Natural killer cell (primary cell): ENCODE measurements around the gene ANKRD17. TPM values are rescaled to one million over a fixed set of nuclear protein-coding genes. Genes with fewer than 3 reads are reported as not detected.

Source experiments
- ATAC-seq, 3 donors: fragments of 150-1000 bp in 2 of 3; fragments of 200-7000 bp in 1 of 3; cut with Tn5 transposase; 1 replicate in 1 of 3; 2 replicates in 2 of 3; pipeline ENCODE4 v1.10.0; 2021; ENCODE audit warnings: mild to moderate bottlenecking in 2 of 3, moderate library complexity in 2 of 3
- DNase-seq, 2 donors: peaks; one replicate each; pipeline versions ENCODE4 v3.0.0 to v3.0.0-alpha.2; 2013 to 2021; ENCODE audit warnings: mixed read lengths in 1 of 2
- H3K27ac ChIP-seq: one replicate; pipeline ENCODE4 v1.5.1; 2013; ENCODE audit warnings: mild to moderate bottlenecking, low read length
- H3K27me3 ChIP-seq: one replicate; pipeline ENCODE4 v1.6.1; 2013; ENCODE audit warnings: low read length; ENCODE audit not compliant: control insufficient read depth, insufficient read depth
- H3K36me3 ChIP-seq: one replicate; pipeline ENCODE4 v1.6.1; 2013; ENCODE audit warnings: low read length; ENCODE audit not compliant: control insufficient read depth, insufficient read depth
- H3K4me1 ChIP-seq: one replicate; pipeline ENCODE4 v1.6.1; 2013; ENCODE audit warnings: low read length; ENCODE audit not compliant: control insufficient read depth, insufficient read depth
- H3K4me3 ChIP-seq: one replicate; pipeline ENCODE4 v1.5.1; 2013; ENCODE audit warnings: low read length
- H3K9me3 ChIP-seq: one replicate; pipeline ENCODE4 v1.6.1; 2013; ENCODE audit warnings: low read length; ENCODE audit not compliant: control insufficient read depth, insufficient read depth
- H3K27ac Mint-ChIP-seq, 2 donors: one replicate each; pipeline ENCODE4 v1.8.0; 2022; ENCODE audit warnings: mild to moderate bottlenecking in 2 of 2, mixed read lengths in 2 of 2, moderate library complexity in 1 of 2
- H3K27me3 Mint-ChIP-seq, 2 donors: one replicate each; pipeline ENCODE4 v1.8.0; 2022; ENCODE audit warnings: low read depth in 2 of 2, mixed read lengths in 2 of 2
- H3K36me3 Mint-ChIP-seq: one replicate; pipeline ENCODE4 v1.8.0; 2022; ENCODE audit warnings: mixed read lengths
- H3K4me1 Mint-ChIP-seq, 2 donors: one replicate each; pipeline ENCODE4 v1.8.0; 2022; ENCODE audit warnings: mixed read lengths in 2 of 2
- H3K4me3 Mint-ChIP-seq: one replicate; pipeline ENCODE4 v1.8.0; 2022; ENCODE audit warnings: mild to moderate bottlenecking, moderate library complexity, mixed read lengths
- H3K9me3 Mint-ChIP-seq, 2 donors: one replicate each; pipeline ENCODE4 v1.8.0; 2022; ENCODE audit warnings: mixed read lengths in 2 of 2
- WGBS: methylation state at CpG from one replicate; pipeline ENCODE4 v1.1.7; 2013; ENCODE audit warnings: missing lambda C conversion rate; ENCODE audit not compliant: insufficient coverage; 5-methylcytosine and 5-hydroxymethylcytosine counted together
- intact Hi-C: fragments of 100-400 bp; cut with micrococcal nuclease; formaldehyde crosslinking; loops from one replicate; pipeline ENCODE4 v1.14.2; 2022
- total RNA-seq, 4 donors: library from RNA; stranded (reverse); fragments of 120-200 nt in 1 of 4; gene quantifications; one replicate each; pipeline versions ENCODE4 v1.2.3 to v1.2.4, GENCODE V29; 2013 to 2022
- TF ChIP-seq, protein P1 (sequence below): fragments of 200-600 bp; IDR thresholded peaks from one replicate; pipeline ENCODE4 v1.8.0; 2022; ENCODE audit warnings: antibody characterized with exemption

Gene ANKRD17
- total RNA-seq, 3 donors from 2014 or later (not counting 1 experiment from before 2014, with no cell fraction given) = 51.8 to 70.2 (median 63.0) TPM

DNA sequence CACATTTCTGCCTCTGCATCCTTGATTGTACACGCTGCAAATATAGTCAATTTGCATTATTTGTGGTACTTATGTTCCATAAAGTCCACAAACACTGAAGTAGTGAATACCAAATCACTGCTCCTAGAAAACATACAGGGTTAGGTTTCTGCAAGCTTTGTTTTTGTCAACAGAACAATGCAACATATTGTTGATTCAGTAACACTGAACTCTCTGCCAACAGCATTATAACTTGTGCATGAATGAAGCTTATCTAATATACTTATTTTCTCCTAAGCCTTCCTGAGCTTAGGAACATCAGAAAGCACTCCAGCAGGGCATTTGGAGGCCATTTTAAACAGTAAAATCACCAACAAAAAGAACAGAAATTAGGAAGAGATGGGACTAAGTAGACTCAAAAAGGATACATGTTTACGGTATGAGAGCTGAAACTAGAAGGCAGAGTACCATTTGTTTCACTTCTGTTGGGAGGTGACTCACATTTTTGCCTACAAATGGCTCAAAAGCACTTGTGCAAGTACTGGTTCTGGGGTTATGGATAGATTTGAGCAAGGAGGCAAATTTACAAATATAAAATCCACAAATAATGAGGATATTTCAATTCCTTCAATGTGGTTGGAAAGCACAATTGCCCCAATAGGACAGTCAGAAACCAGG is 203.2 kb downstream of the ANKRD17 start:
- Mint-ChIP-seq H3K27me3 (no peaks in the 10 kb centered on the region), H3K4me1 (no peaks in the 10 kb centered on the region), H3K4me3 (no peak overlapping the region), H3K36me3 (peaks cover 8% of the 10 kb centered on the region), H3K27ac (peak overlapping the region in 1 of 2 donors; percentile 60), H3K9me3 (no peaks in the 10 kb centered on the region)
- TF ChIP-seq, protein P1, sequence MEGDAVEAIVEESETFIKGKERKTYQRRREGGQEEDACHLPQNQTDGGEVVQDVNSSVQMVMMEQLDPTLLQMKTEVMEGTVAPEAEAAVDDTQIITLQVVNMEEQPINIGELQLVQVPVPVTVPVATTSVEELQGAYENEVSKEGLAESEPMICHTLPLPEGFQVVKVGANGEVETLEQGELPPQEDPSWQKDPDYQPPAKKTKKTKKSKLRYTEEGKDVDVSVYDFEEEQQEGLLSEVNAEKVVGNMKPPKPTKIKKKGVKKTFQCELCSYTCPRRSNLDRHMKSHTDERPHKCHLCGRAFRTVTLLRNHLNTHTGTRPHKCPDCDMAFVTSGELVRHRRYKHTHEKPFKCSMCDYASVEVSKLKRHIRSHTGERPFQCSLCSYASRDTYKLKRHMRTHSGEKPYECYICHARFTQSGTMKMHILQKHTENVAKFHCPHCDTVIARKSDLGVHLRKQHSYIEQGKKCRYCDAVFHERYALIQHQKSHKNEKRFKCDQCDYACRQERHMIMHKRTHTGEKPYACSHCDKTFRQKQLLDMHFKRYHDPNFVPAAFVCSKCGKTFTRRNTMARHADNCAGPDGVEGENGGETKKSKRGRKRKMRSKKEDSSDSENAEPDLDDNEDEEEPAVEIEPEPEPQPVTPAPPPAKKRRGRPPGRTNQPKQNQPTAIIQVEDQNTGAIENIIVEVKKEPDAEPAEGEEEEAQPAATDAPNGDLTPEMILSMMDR = no peak
- WGBS = 90% methylated on average over 2 of the region's 2 CpGs
- H3K9me3 ChIP-seq = no peaks in the 10 kb centered on the region
- no peak for ATAC-seq
- no peak for DNase-seq
- H3K4me1 ChIP-seq = no peaks in the 10 kb centered on the region
- H3K36me3 ChIP-seq = peaks cover 53% of the 10 kb centered on the region
- no peak overlapping the region for H3K27ac ChIP-seq
- H3K27me3 ChIP-seq = no peaks in the 10 kb centered on the region
- no peak overlapping the region for H3K4me3 ChIP-seq
- intact Hi-C loops = no loop called here

DNA sequence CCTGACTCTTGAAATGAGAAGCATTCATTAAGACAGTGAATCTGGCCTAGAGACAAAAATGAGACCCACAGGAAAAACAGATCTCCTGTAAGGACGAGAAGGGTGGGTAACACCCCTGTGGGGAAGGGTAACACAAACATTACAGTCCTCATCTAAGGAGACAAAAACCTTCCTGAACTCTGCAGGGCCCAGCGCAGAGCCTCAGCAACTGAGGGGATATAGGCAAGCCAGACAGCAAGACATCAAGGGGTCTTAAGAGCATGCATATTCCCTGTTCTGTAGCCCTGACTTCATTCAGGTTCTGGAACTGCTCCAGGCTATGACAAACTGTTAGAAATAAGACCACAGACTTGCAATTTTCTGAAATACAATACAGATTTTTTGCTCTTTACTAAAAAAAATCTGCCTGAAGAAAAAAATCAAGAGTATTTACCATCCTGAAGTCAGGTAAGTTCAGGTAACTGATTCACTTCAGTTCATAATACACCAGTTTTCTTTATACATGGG is 204.6 kb downstream of the ANKRD17 start:
- Histone ChIP-seq H3K27ac (no peak overlapping the region), H3K4me3 (no peak overlapping the region), H3K9me3 (no peaks in the 10 kb centered on the region), H3K36me3 (peaks cover 41% of the 10 kb centered on the region), H3K4me1 (no peaks in the 10 kb centered on the region), H3K27me3 (no peaks in the 10 kb centered on the region)
- TF ChIP-seq, protein P1 = no peak
- peaks cover 8% of the 10 kb centered on the region for H3K36me3 Mint-ChIP-seq
- intact Hi-C loops = no loop called here
- no peaks in the 10 kb centered on the region for H3K9me3 Mint-ChIP-seq
- no peaks in the 10 kb centered on the region for H3K27me3 Mint-ChIP-seq
- no peak for DNase-seq
- peak overlapping the region in 1 of 2 donors; percentile 56 for H3K27ac Mint-ChIP-seq
- no peak overlapping the region for H3K4me3 Mint-ChIP-seq
- H3K4me1 Mint-ChIP-seq = no peaks in the 10 kb centered on the region
- 100% methylated on average over 1 of the region's 2 CpGs for WGBS
- ATAC-seq = no peak

DNA sequence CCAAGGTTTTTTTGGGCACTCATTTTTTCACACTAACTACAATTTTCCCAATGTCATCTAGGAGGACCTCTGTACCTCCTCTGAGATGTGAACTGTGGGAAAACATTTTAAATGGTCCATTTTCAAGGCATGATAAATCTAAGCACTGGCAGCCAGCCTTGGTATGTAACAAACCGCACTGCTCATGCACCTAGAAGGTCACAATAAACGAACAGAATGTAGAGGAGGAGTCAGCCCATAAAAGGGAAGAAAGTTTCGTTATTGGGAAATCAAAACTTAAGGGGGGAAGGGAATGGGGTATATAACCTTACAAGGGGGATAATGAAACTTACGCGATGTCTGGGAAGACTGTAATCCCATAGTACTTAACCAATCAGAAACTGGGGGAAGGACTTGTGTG is 205.5 kb downstream of the ANKRD17 start:
- Mint-ChIP-seq H3K4me1 (no peaks in the 10 kb centered on the region), H3K4me3 (no peak overlapping the region), H3K36me3 (peaks cover 8% of the 10 kb centered on the region), H3K9me3 (no peaks in the 10 kb centered on the region), H3K27ac (no peak overlapping the region), H3K27me3 (no peaks in the 10 kb centered on the region)
- H3K27ac ChIP-seq = no peak overlapping the region
- H3K27me3 ChIP-seq = no peaks in the 10 kb centered on the region
- TF ChIP-seq, protein P1 = no peak
- H3K9me3 ChIP-seq = no peaks in the 10 kb centered on the region
- 92% methylated on average over 5 of the region's 5 CpGs for WGBS
- no peak overlapping the region for H3K4me3 ChIP-seq
- intact Hi-C loops = no loop called here
- no peak for DNase-seq
- no peak for ATAC-seq
- H3K4me1 ChIP-seq = no peaks in the 10 kb centered on the region
- H3K36me3 ChIP-seq = peaks cover 32% of the 10 kb centered on the region

DNA sequence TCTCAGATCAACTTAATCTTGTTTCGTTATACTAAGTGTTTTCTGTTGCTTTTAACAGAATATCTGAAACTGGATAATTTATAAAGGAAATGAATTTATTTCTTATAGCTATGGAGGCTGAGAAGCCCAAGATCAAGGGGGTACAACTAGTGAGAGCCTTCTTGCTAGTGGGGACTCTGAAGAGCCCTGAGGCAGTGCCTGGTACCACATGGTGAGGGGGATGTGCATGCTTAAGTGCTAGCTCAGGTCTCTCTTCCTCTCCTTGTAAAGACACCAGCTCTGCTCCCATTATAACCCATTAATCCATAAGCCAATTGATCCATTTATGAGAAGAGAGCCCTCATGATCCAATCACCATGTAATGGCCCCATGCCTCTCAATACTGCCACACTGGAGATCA is 207.0 kb downstream of the ANKRD17 start:
- ATAC-seq (no peak), DNase-seq (no peak)
- H3K36me3 Mint-ChIP-seq = peaks cover 8% of the 10 kb centered on the region
- no peaks in the 10 kb centered on the region for H3K9me3 ChIP-seq
- no peaks in the 10 kb centered on the region for H3K27me3 ChIP-seq
- H3K4me1 Mint-ChIP-seq = no peaks in the 10 kb centered on the region
- TF ChIP-seq, protein P1 = no peak
- H3K36me3 ChIP-seq = peaks cover 22% of the 10 kb centered on the region
- no peak overlapping the region for H3K4me3 ChIP-seq
- WGBS = 100% methylated on average over 1 of the region's 1 CpG
- H3K4me1 ChIP-seq = no peaks in the 10 kb centered on the region
- no peak overlapping the region for H3K4me3 Mint-ChIP-seq
- H3K9me3 Mint-ChIP-seq = no peaks in the 10 kb centered on the region
- no peaks in the 10 kb centered on the region for H3K27me3 Mint-ChIP-seq
- intact Hi-C loops = no loop called here
- no peak overlapping the region for H3K27ac ChIP-seq
- no peak overlapping the region for H3K27ac Mint-ChIP-seq
